Stimulated activated CD8-positive, alpha-beta memory T cell treated with anti-CD3 and anti-CD28 coated beads, Interleukin-4, amount 100 ng/mL, for 48 hours (primary cell): ENCODE measurements around the gene ALKBH3.

ENCODE experiments used
- DNase-seq: peaks from one replicate; pipeline ENCODE4 v3.0.0-alpha.2; 2020

Gene ALKBH3

DNA sequence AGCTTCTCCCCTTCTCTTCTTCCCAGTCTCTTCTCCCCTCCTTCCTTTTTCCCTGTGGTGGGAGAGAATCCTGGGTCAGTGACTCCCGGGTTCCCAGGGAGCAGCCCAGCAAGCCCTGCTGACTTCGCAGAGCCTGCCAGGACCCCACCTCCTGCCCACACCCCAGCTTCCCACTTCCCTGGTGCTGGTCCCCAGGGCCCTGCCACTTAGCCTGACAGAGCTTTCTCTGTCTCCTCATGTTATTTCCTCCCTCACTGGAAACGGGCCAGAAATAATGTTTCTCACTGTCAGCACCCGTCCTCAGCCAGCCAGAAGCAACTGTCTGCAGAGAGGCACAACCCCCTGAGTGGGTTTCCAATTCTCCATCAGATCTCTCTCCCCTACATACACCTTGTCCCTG is 88.9 kb downstream of the ALKBH3 start:
- DNase-seq, result no peak
